Cardiac fibroblast (primary cell): Measurements from ENCODE around the gene CYP27B1.
A peak's percentile ranks its signal among the peaks of the same experiment; 100 is the strongest.

ENCODE experiments used
- DNase-seq, 2 donors: peaks; one replicate each; pipeline versions ENCODE4 v3.0.0 to v3.0.0-alpha.2; 2010; ENCODE audit warnings: low read depth in 2 of 2
- H3K4me3 ChIP-seq, 2 donors: replicated peaks in 1 of 2; 1 replicate in 1 of 2; 2 replicates in 1 of 2; pipeline ENCODE4 v1.5.1; 2011; ENCODE audit warnings: low read depth in 2 of 2, low read length in 2 of 2, mild to moderate bottlenecking in 2 of 2, moderate library complexity in 1 of 2
- CTCF ChIP-seq: IDR thresholded peaks from one replicate; pipeline ENCODE4 v1.5.1; 2011; ENCODE audit warnings: low read depth, mild to moderate bottlenecking, low read length, inconsistent platforms

CYP27B1 gene

GRCh38 chr12:57766464-57767304 is at the start of gene CYP27B1:
CYP27B1 (minus strand) TSS chr12:57767078; CDS start chr12:57767041, 37 bp downstream.
- peak in 1 of 2 donors; percentile 63 for DNase-seq
- no peak for TF ChIP-seq CTCF
- peak within 1 kb of the TSS; percentile 25 to 30 for H3K4me3 ChIP-seq

- no peak overlapping the region for H3K4me3 ChIP-seq
- no peak for TF ChIP-seq CTCF
- no peak for DNase-seq
Observed at GRCh38 chr12:57816001-57816854, 49.4 kb upstream of the CYP27B1 start.

GRCh38 chr12:57815177-57816000 is 48.5 kb upstream of the CYP27B1 start:
- no peak overlapping the region for H3K4me3 ChIP-seq
- TF ChIP-seq CTCF = peak; percentile 13

GRCh38 chr12:57813971-57814772 is 47.3 kb upstream of the CYP27B1 start:
- DNase-seq = peak; percentile 39 to 83
- TF ChIP-seq CTCF = peak; percentile 7
- H3K4me3 ChIP-seq = no peak overlapping the region

More at GRCh38 chr12:57815177-57816000, 48.5 kb upstream of the CYP27B1 start:
- no peak for DNase-seq

GRCh38 chr12:57813111-57813970 is 46.5 kb upstream of the CYP27B1 start:
- no peak for DNase-seq
- no peak overlapping the region for H3K4me3 ChIP-seq
- no peak for TF ChIP-seq CTCF
